Neural progenitor cell (in vitro differentiated cells): ENCODE results near the gene SKI.

ENCODE experiments used
- CTCF ChIP-seq: fragments of 200-600 bp; sonication (generic); IDR thresholded peaks from 2 replicates; pipeline ENCODE4 v1.5.1; 2017; ENCODE audit warnings: antibody characterized with exemption, mild to moderate bottlenecking
- EZH2 ChIP-seq: fragments of 200-600 bp; sonication (generic); IDR thresholded peaks from 2 replicates; pipeline ENCODE4 v1.6.1; 2017; ENCODE audit warnings: antibody characterized with exemption, mild to moderate bottlenecking, moderate library complexity
- EZH2phosphoT487 ChIP-seq: fragments of 200-600 bp; sonication (generic); IDR thresholded peaks from 2 replicates; pipeline ENCODE4 v1.6.1; 2017; ENCODE audit warnings: antibody characterized with exemption

GRCh38 chr1:2348346-2349325, 120.5 kb downstream of the SKI start:
- TF ChIP-seq EZH2 (no peak), CTCF (no peak), EZH2phosphoT487 (no peak)
